K562 (cell line): ENCODE data around the gene IMPDH2. TPM values are rescaled to one million over a fixed set of nuclear protein-coding genes. Genes with fewer than 3 reads are reported as not detected.

Experiments used
- CBFA2T2 ChIP-seq: fragments of 450-650 bp; conservative IDR thresholded peaks from 2 replicates; pipeline ENCODE4 v1.6.1; 2017; ENCODE audit warnings: mild to moderate bottlenecking
- CSDE1 ChIP-seq, 2 experiments: fragments of 450-650 bp; IDR thresholded peaks; 2 replicates each; pipeline ENCODE4 v1.6.1; 2016; ENCODE audit warnings: mild to moderate bottlenecking in 1 of 2
- FOXJ3 ChIP-seq: sonication (generic); formaldehyde crosslinking; IDR thresholded peaks from 2 replicates; pipeline ENCODE4 v1.4.0; 2020; ENCODE audit warnings: mild to moderate bottlenecking, missing genetic modification reagents
- HDAC1 ChIP-seq, 2 experiments: fragments of 450-650 bp; IDR thresholded peaks; 2 replicates each; pipeline ENCODE4 v1.6.1; 2016 to 2017; ENCODE audit warnings: inconsistent platforms in 1 of 2, mild to moderate bottlenecking in 1 of 2, moderate library complexity in 1 of 2
- HMG20B ChIP-seq: fragments of 250-450 bp; sonication (Bioruptor Pico); IDR thresholded peaks from 2 replicates; pipeline ENCODE4 v1.5.0; 2021; ENCODE audit warnings: mild to moderate bottlenecking
- KDM5B ChIP-seq: fragments of 200-600 bp; sonication (generic); IDR thresholded peaks from 2 replicates; pipeline ENCODE4 v1.6.1; 2012; ENCODE audit warnings: low read depth, mild to moderate bottlenecking, moderate library complexity, low read length, control low read depth, inconsistent platforms; ENCODE audit not compliant: insufficient replicate concordance
- KLF10 ChIP-seq: fragments of 250-450 bp; sonication (Bioruptor Pico); IDR thresholded peaks from 2 replicates; pipeline ENCODE4 v1.6.1; 2021; ENCODE audit warnings: matching md5 sums
- MAFG ChIP-seq: fragments of 450-650 bp; conservative IDR thresholded peaks from 2 replicates; pipeline ENCODE4 v1.6.1; 2016; ENCODE audit warnings: missing genetic modification characterization, missing compliant biosample characterization
- MCM5 ChIP-seq: fragments of 450-650 bp; IDR thresholded peaks from 2 replicates; pipeline ENCODE4 v1.6.1; 2016; ENCODE audit warnings: low read depth
- MYBL2 ChIP-seq, 2 experiments: fragments of 450-650 bp in 1 of 2; sonication (generic) in 1 of 2; formaldehyde crosslinking in 1 of 2; IDR thresholded peaks; 2 replicates each; pipeline versions ENCODE4 v1.6.1 to v1.8.1; 2017 to 2022; ENCODE audit warnings: borderline replicate concordance in 1 of 2, inconsistent platforms in 1 of 2, low read depth in 1 of 2, mild to moderate bottlenecking in 1 of 2, missing genetic modification reagents in 1 of 2, moderate library complexity in 1 of 2
- NCOA1 ChIP-seq: fragments of 450-650 bp; IDR thresholded peaks from 2 replicates; pipeline ENCODE4 v1.6.1; 2016; ENCODE audit warnings: low read depth
- NFE2L1 ChIP-seq: fragments of 450-650 bp; IDR thresholded peaks from 2 replicates; pipeline ENCODE4 v1.6.1; 2016; ENCODE audit warnings: missing genetic modification characterization, low read depth, mild to moderate bottlenecking, missing compliant biosample characterization, moderate library complexity, borderline replicate concordance
- PHB ChIP-seq: fragments of 250-450 bp; sonication (Bioruptor Pico); IDR thresholded peaks from 2 replicates; pipeline ENCODE4 v1.5.0; 2021
- POLR2A ChIP-seq: fragments of 450-650 bp; conservative IDR thresholded peaks from 2 replicates; pipeline ENCODE4 v1.6.1; 2016
- POLR2H ChIP-seq: IDR thresholded peaks from 2 replicates; pipeline ENCODE4 v1.6.1; 2016; ENCODE audit warnings: missing genetic modification characterization, low read depth, mild to moderate bottlenecking, control low read depth, missing compliant biosample characterization, moderate library complexity
- PRPF4 ChIP-seq: fragments of 200-400 bp; formaldehyde crosslinking; IDR thresholded peaks from one replicate; pipeline ENCODE4 v1.6.1; 2017; ENCODE audit warnings: low read length, low read depth, mild to moderate bottlenecking; ENCODE audit not compliant: insufficient read depth, poor library complexity, severe bottlenecking
- RBFOX2 ChIP-seq: fragments of 200-400 bp; formaldehyde crosslinking; IDR thresholded peaks from 2 replicates; pipeline ENCODE4 v1.6.1; 2017; ENCODE audit warnings: low read depth, mild to moderate bottlenecking, low read length, moderate library complexity
- SIRT6 ChIP-seq: IDR thresholded peaks from one replicate; pipeline ENCODE4 v1.6.1; 2012; ENCODE audit warnings: low read depth, mild to moderate bottlenecking, control low read depth, inconsistent platforms, low read length, moderate library complexity
- SMARCA4 ChIP-seq: fragments of 450-650 bp; IDR thresholded peaks from 2 replicates; pipeline ENCODE4 v1.6.1; 2016
- SMARCA5 ChIP-seq: fragments of 450-650 bp; IDR thresholded peaks from 2 replicates; pipeline ENCODE4 v1.6.1; 2016
- SRF ChIP-seq, 2 experiments: fragments of 250-450, 450-650 bp in 1 of 2; sonication (Bioruptor Pico) in 1 of 2; sonication (generic) in 1 of 2; formaldehyde crosslinking; IDR thresholded peaks; 2 replicates each; pipeline versions ENCODE4 v1.5.0 to v1.5.1; 2020 to 2022; ENCODE audit warnings: mild to moderate bottlenecking in 1 of 2, missing genetic modification reagents in 1 of 2
- TRIM28 ChIP-seq: fragments of 450-650 bp; IDR thresholded peaks from 2 replicates; pipeline ENCODE4 v1.6.1; 2017
- WHSC1 ChIP-seq: IDR thresholded peaks from one replicate; pipeline ENCODE4 v1.6.1; 2012; ENCODE audit warnings: low read length, control low read depth, inconsistent platforms
- ZBTB49 ChIP-seq: sonication (generic); formaldehyde crosslinking; IDR thresholded peaks from 2 replicates; pipeline ENCODE4 v1.8.0; 2022; ENCODE audit warnings: missing genetic modification reagents, mild to moderate bottlenecking, borderline replicate concordance
- ZKSCAN8 ChIP-seq: fragments of 200-800 bp; sonication (Bioruptor generic); IDR thresholded peaks from 2 replicates; pipeline ENCODE4 v1.6.1; 2016; ENCODE audit warnings: missing genetic modification characterization, missing compliant biosample characterization
- ZNF133 ChIP-seq: fragments of 250-450 bp; sonication (Bioruptor Pico); IDR thresholded peaks from 2 replicates; pipeline ENCODE4 v1.4.0; 2020; ENCODE audit warnings: mild to moderate bottlenecking
- ZNF165 ChIP-seq: fragments of 250-450 bp; sonication (Bioruptor Pico); IDR thresholded peaks from 2 replicates; pipeline ENCODE4 v1.4.0; 2020; ENCODE audit warnings: borderline replicate concordance
- ZNF174 ChIP-seq: fragments of 250-450 bp; sonication (Bioruptor Pico); IDR thresholded peaks from 2 replicates; pipeline ENCODE4 v1.4.0; 2020; ENCODE audit warnings: mild to moderate bottlenecking
- ZNF347 ChIP-seq: fragments of 450-650 bp; formaldehyde crosslinking; IDR thresholded peaks from 2 replicates; pipeline ENCODE4 v1.4.0; 2020; ENCODE audit warnings: low read depth, mild to moderate bottlenecking, moderate library complexity
- ZNF408 ChIP-seq: fragments of 250-450 bp; sonication (Bioruptor Pico); IDR thresholded peaks from 2 replicates; pipeline ENCODE4 v1.4.0; 2020; ENCODE audit warnings: low read depth, mild to moderate bottlenecking, moderate library complexity
- ZNF57 ChIP-seq: fragments of 450-650 bp; formaldehyde crosslinking; IDR thresholded peaks from 2 replicates; pipeline ENCODE4 v1.4.0; 2020; ENCODE audit warnings: mild to moderate bottlenecking, moderate library complexity
- polyA plus RNA-seq, 8 experiments: library from polyadenylated mRNA; depleted of rRNA in 4 of 8; stranded (reverse) in 5 of 8; unstranded in 3 of 8; fragments of >200 nt; fragmentation: Nextera tagmentation in 2 of 8; fragmentation: Illumina TruSeq in 1 of 8; extraction: Ambion mirVana in 2 of 8; extraction: Trizol in 1 of 8; gene quantifications; 2 replicates each; pipeline versions ENCODE4 v1.2.1 to v1.2.3, GENCODE V29; 2011 to 2014; ENCODE audit warnings: inconsistent platforms in 1 of 8, missing spikeins in 1 of 8
- total RNA-seq, 7 experiments: library from RNA; depleted of rRNA in 6 of 7; stranded (reverse); fragments of >200 nt in 6 of 7; fragmentation: Illumina TruSeq in 2 of 7; extraction: Trizol in 2 of 7; gene quantifications; 2 replicates each; pipeline versions ENCODE4 v1.2.1 to v1.2.3, GENCODE V29; 2011 to 2021; ENCODE audit warnings: low replicate concordance in 1 of 7

The IMPDH2 gene
- total and polyA plus RNA-seq, 9 of the 15 experiments (the other 6 are each of a cell fraction or from before 2014, with no cell fraction given) = 318 to 507 (median 366) TPM

GRCh38 chr3:49021813-49022687 is 7.1 kb downstream of the IMPDH2 start, which contains the start of gene NDUFAF3 (continued):
- TF ChIP-seq HMG20B (CRISPR knock-in tag) = no peak
- peak; percentile 15 for TF ChIP-seq PRPF4
- 0 out of 4 replicates have a peak, but pooled peaks of 1 of the 2 experiments have one; percentile 48 for TF ChIP-seq HDAC1 (IDR thresholded peaks at IDR 0.05)
- no peak for TF ChIP-seq ZNF347 (CRISPR knock-in tag)
- no peak for TF ChIP-seq SMARCA4
- TF ChIP-seq SIRT6 = no peak
- TF ChIP-seq MAFG (tag) = no peak
- TF ChIP-seq TRIM28 = no peak
- no peak for TF ChIP-seq KLF10 (CRISPR knock-in tag)
- TF ChIP-seq POLR2H (tag) = no peak
- TF ChIP-seq FOXJ3 = no peak
- TF ChIP-seq RBFOX2 = no peak; the same call in 1 of the 2 replicates
- TF ChIP-seq CSDE1 (IDR thresholded peaks at IDR 0.05) = no peak
- TF ChIP-seq ZNF165 = no peak
- no peak for TF ChIP-seq SRF (CRISPR knock-in tag; IDR thresholded peaks at IDR 0.05)
- no peak for TF ChIP-seq KDM5B
- no peak for TF ChIP-seq ZBTB49
- TF ChIP-seq MYBL2 (IDR thresholded peaks at IDR 0.05; ENCODE audit: low read depth) = no peak
- no peak for TF ChIP-seq MYBL2 (CRISPR knock-in tag; IDR thresholded peaks at IDR 0.05; ENCODE audit: borderline replicate concordance)
- TF ChIP-seq PHB (CRISPR knock-in tag) = no peak
- no peak for TF ChIP-seq SMARCA5
- no peak; the same call in none of the 2 replicates for TF ChIP-seq POLR2A
- TF ChIP-seq ZNF57 (CRISPR knock-in tag) = no peak
- TF ChIP-seq ZNF174 (CRISPR knock-in tag) = no peak
- no peak for TF ChIP-seq MCM5
- TF ChIP-seq WHSC1 = no peak
- TF ChIP-seq ZKSCAN8 = no peak
- no peak; the same call in 1 of the 2 replicates for TF ChIP-seq NCOA1
- TF ChIP-seq ZNF408 (CRISPR knock-in tag) = no peak
- peak; percentile 30; the same call in 1 of the 2 replicates for TF ChIP-seq CBFA2T2
- no peak for TF ChIP-seq ZNF133 (CRISPR knock-in tag)
- TF ChIP-seq NFE2L1 (tag) = no peak
